Measurements from ENCODE around the gene TCEA3. TPM values are rescaled to one million over a fixed set of nuclear protein-coding genes. Genes with fewer than 3 reads are reported as not detected.

The TCEA3 gene
- total RNA-seq, 2 experiments from 2014 or later = 0.26 to 1.3 TPM

GRCh38 chr1:23403735-23404486 is 20.6 kb downstream of the TCEA3 start:
- DNase-seq = peak; percentile 90
- CTCF ChIA-PET = interaction anchor here (0.6 to 3.3 kb wide), 23 partner anchors 8 to 435 kb away, joined by 3 to 16 read pairs (median 5); partner anchors contain the start of genes HNRNPR and ZNF436
- Mint-ChIP-seq H3K4me1 (peaks cover 16% of the 10 kb centered on the region), H3K27ac (no peak overlapping the region), H3K4me3 (no peak overlapping the region), H3K9me3 (ENCODE audit: low read depth) (no peaks in the 10 kb centered on the region), H3K27me3 (no peaks in the 10 kb centered on the region), H3K36me3 (no peaks in the 10 kb centered on the region)
- peak; percentile 86 for ATAC-seq

- no peak overlapping the region for H3K27ac Mint-ChIP-seq
- DNase-seq (no peak), ATAC-seq (no peak)
- CTCF ChIA-PET = interaction anchor here (0.6 to 3.3 kb wide), 19 partner anchors 9 to 435 kb away, joined by 3 to 16 read pairs (median 6); partner anchors contain the start of genes HNRNPR and ZNF436
- no peaks in the 10 kb centered on the region for H3K9me3 Mint-ChIP-seq (ENCODE audit: low read depth)
- H3K4me1 Mint-ChIP-seq = peaks cover 16% of the 10 kb centered on the region
- H3K36me3 Mint-ChIP-seq = no peaks in the 10 kb centered on the region
- no peaks in the 10 kb centered on the region for H3K27me3 Mint-ChIP-seq
- no peak overlapping the region for H3K4me3 Mint-ChIP-seq
These were observed 21.2 kb downstream of the TCEA3 start for GRCh38 chr1:23403355-23403734.

- H3K9me3 Mint-ChIP-seq (ENCODE audit: low read depth) = no peaks in the 10 kb centered on the region
- DNase-seq = no peak
- no peaks in the 10 kb centered on the region for H3K27me3 Mint-ChIP-seq
- CTCF ChIA-PET = interaction anchor here (1.1 to 3.3 kb wide), 11 partner anchors 9 to 304 kb away, joined by 3 to 16 read pairs (median 6); partner anchors contain the start of gene ZNF436
- no peaks in the 10 kb centered on the region for H3K36me3 Mint-ChIP-seq
- no peak overlapping the region for H3K27ac Mint-ChIP-seq
- peaks cover 16% of the 10 kb centered on the region for H3K4me1 Mint-ChIP-seq
- H3K4me3 Mint-ChIP-seq = no peak overlapping the region
- no peak for ATAC-seq
These were observed 21.6 kb downstream of the TCEA3 start for GRCh38 chr1:23403038-23403336.

- Mint-ChIP-seq H3K27ac (no peak overlapping the region), H3K9me3 (ENCODE audit: low read depth) (no peaks in the 10 kb centered on the region), H3K4me1 (peaks cover 16% of the 10 kb centered on the region), H3K4me3 (no peak overlapping the region), H3K27me3 (no peaks in the 10 kb centered on the region), H3K36me3 (no peaks in the 10 kb centered on the region)
- ATAC-seq (no peak), DNase-seq (no peak)
- CTCF ChIA-PET = interaction anchor here (0.7 to 3.3 kb wide), 12 partner anchors 8 to 303 kb away, joined by 3 to 16 read pairs (median 5); partner anchors contain the start of gene ZNF436
These were observed 22.1 kb downstream of the TCEA3 start for GRCh38 chr1:23402286-23403037.

- no peak overlapping the region for H3K4me3 Mint-ChIP-seq
- H3K9me3 Mint-ChIP-seq (ENCODE audit: low read depth) = no peaks in the 10 kb centered on the region
- no peaks in the 10 kb centered on the region for H3K36me3 Mint-ChIP-seq
- ATAC-seq (no peak), DNase-seq (no peak)
- H3K27ac Mint-ChIP-seq = no peak overlapping the region
- CTCF ChIA-PET = no interaction called here
- H3K27me3 Mint-ChIP-seq = no peaks in the 10 kb centered on the region
- H3K4me1 Mint-ChIP-seq = peaks cover 16% of the 10 kb centered on the region
These were observed 23.2 kb downstream of the TCEA3 start for GRCh38 chr1:23401313-23401712.

GRCh38 chr1:23400324-23401114 is 24.0 kb downstream of the TCEA3 start:
- Mint-ChIP-seq H3K27me3 (no peaks in the 10 kb centered on the region), H3K27ac (no peak overlapping the region), H3K4me1 (peaks cover 20% of the 10 kb centered on the region), H3K4me3 (no peak overlapping the region), H3K9me3 (ENCODE audit: low read depth) (no peaks in the 10 kb centered on the region), H3K36me3 (no peaks in the 10 kb centered on the region)
- no peak for ATAC-seq
- DNase-seq = no peak
- CTCF ChIA-PET = interaction anchor here (1.1 kb wide), 1 partner anchor 122 kb away, joined by 3 read pairs; no protein-coding TSS in a partner anchor

- H3K27me3 Mint-ChIP-seq = no peaks in the 10 kb centered on the region
- DNase-seq (no peak), ATAC-seq (no peak)
- CTCF ChIA-PET = interaction anchor here (1.1 kb wide), 1 partner anchor 121 kb away, joined by 3 read pairs; no protein-coding TSS in a partner anchor
- H3K9me3 Mint-ChIP-seq (ENCODE audit: low read depth) = no peaks in the 10 kb centered on the region
- no peak overlapping the region for H3K4me3 Mint-ChIP-seq
- H3K36me3 Mint-ChIP-seq = no peaks in the 10 kb centered on the region
- no peak overlapping the region for H3K27ac Mint-ChIP-seq
- peaks cover 18% of the 10 kb centered on the region for H3K4me1 Mint-ChIP-seq
These were observed 25.3 kb downstream of the TCEA3 start for GRCh38 chr1:23399229-23399628.

- H3K4me3 Mint-ChIP-seq = no peak overlapping the region
- no peak for ATAC-seq
- CTCF ChIA-PET = no interaction called here
- no peaks in the 10 kb centered on the region for H3K9me3 Mint-ChIP-seq (ENCODE audit: low read depth)
- H3K27ac Mint-ChIP-seq = no peak overlapping the region
- H3K27me3 Mint-ChIP-seq = no peaks in the 10 kb centered on the region
- DNase-seq = no peak
- no peaks in the 10 kb centered on the region for H3K36me3 Mint-ChIP-seq
- H3K4me1 Mint-ChIP-seq = peaks cover 8% of the 10 kb centered on the region
These were observed 26.6 kb downstream of the TCEA3 start for GRCh38 chr1:23397908-23398307.

GRCh38 chr1:23396380-23396779 is 28.2 kb downstream of the TCEA3 start:
- no peak overlapping the region for H3K27ac Mint-ChIP-seq
- no peak for DNase-seq
- CTCF ChIA-PET = no interaction called here
- ATAC-seq = no peak
- H3K4me1 Mint-ChIP-seq = peaks cover 5% of the 10 kb centered on the region
- H3K4me3 Mint-ChIP-seq = no peak overlapping the region
- H3K9me3 Mint-ChIP-seq (ENCODE audit: low read depth) = no peaks in the 10 kb centered on the region
- no peaks in the 10 kb centered on the region for H3K36me3 Mint-ChIP-seq
- H3K27me3 Mint-ChIP-seq = no peaks in the 10 kb centered on the region

- Mint-ChIP-seq H3K4me3 (no peak overlapping the region), H3K36me3 (no peaks in the 10 kb centered on the region), H3K27me3 (no peaks in the 10 kb centered on the region), H3K27ac (no peak overlapping the region), H3K4me1 (peaks cover 5% of the 10 kb centered on the region), H3K9me3 (ENCODE audit: low read depth) (no peaks in the 10 kb centered on the region)
- CTCF ChIA-PET = interaction anchor here (3.4 kb wide), 1 partner anchor 7 kb away, joined by 16 read pairs; no protein-coding TSS in a partner anchor
- DNase-seq = no peak
- ATAC-seq = no peak
These were observed 28.7 kb downstream of the TCEA3 start for GRCh38 chr1:23395849-23396248.

GRCh38 chr1:23395154-23395724 is 29.3 kb downstream of the TCEA3 start:
- Mint-ChIP-seq H3K27me3 (no peaks in the 10 kb centered on the region), H3K4me1 (peaks cover 5% of the 10 kb centered on the region), H3K27ac (no peak overlapping the region), H3K36me3 (no peaks in the 10 kb centered on the region), H3K4me3 (no peak overlapping the region), H3K9me3 (ENCODE audit: low read depth) (no peaks in the 10 kb centered on the region)
- ATAC-seq = no peak
- no peak for DNase-seq
- CTCF ChIA-PET = interaction anchor here (3.4 kb wide), 1 partner anchor 8 kb away, joined by 16 read pairs; no protein-coding TSS in a partner anchor

GRCh38 chr1:23394684-23395083 is 29.9 kb downstream of the TCEA3 start:
- Mint-ChIP-seq H3K27ac (no peak overlapping the region), H3K27me3 (no peaks in the 10 kb centered on the region), H3K4me1 (peaks cover 5% of the 10 kb centered on the region), H3K36me3 (no peaks in the 10 kb centered on the region), H3K9me3 (ENCODE audit: low read depth) (no peaks in the 10 kb centered on the region), H3K4me3 (no peak overlapping the region)
- DNase-seq = no peak
- ATAC-seq = no peak
- CTCF ChIA-PET = interaction anchor here (1.0 to 3.4 kb wide), 2 partner anchors 9 to 31 kb away, joined by 3 to 16 read pairs; no protein-coding TSS in a partner anchor

- Mint-ChIP-seq H3K27me3 (no peaks in the 10 kb centered on the region), H3K4me3 (no peak overlapping the region), H3K9me3 (ENCODE audit: low read depth) (no peaks in the 10 kb centered on the region), H3K4me1 (peaks cover 5% of the 10 kb centered on the region), H3K36me3 (no peaks in the 10 kb centered on the region), H3K27ac (no peak overlapping the region)
- CTCF ChIA-PET = interaction anchor here (1.0 to 3.4 kb wide), 2 partner anchors 9 to 31 kb away, joined by 3 to 16 read pairs; no protein-coding TSS in a partner anchor
- ATAC-seq (no peak), DNase-seq (no peak)
These were observed 30.4 kb downstream of the TCEA3 start for GRCh38 chr1:23394181-23394580.
